GF-D8 (cell line): ENCODE measurements around the gene RASL11A.
"Not testable (repeated sequence)": the region's sequence is repeated elsewhere in the genome, so short reads cannot be mapped to it uniquely, and the experiment has no call there.

Source experiments
- DNase-seq: peaks from one replicate; lab custom pipeline; 2025; lab: John Stamatoyannopoulos, UW

The RASL11A gene

DNA sequence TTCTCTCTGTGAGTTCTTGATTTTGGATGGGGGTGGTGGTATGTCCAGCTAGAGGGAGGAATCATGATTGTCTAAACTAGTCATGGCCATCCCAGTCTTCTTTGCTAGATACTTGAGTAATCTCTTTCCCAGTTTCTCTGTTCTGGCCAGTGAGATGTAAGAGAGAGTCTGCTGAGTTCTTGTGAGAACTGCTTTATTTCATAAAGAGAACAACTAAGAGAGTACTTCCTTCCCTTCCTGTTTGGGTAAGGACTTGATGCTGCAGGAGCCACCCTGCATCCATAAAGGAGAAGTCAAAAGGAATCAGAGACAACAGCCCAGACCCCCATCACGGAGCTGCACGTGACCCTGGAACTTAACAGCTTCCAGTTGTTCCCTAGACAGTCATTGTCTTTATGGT lies 3.0 kb upstream of the RASL11A start:
- DNase-seq, result no peak

DNA sequence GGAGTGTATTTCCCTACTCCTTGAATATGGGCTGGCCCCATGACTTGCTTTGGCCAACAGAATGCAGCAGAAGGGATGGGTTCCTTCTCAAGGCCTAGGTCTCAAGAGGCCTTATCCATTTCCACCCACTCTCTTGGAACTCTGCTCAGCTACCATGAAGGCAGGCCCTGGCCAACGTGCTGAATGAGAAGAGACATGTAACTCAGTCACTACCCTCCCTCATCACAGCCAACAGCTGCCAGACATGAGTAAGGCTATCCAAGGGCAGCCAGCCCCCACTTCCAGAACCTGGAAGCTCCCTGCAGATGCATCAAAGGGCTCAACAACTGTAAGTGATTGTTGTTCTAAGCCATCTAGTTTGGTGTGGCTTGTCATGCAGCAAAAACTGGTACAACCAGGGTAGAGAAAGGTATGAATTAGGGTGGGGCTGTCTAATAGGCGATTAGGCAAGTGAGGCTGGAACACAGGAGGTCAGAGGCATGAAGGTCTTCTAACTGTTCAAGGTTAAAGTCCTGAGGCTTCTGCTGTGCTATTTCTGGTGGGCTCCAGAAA lies 1.4 kb upstream of the RASL11A start:
- no peak for DNase-seq

DNA sequence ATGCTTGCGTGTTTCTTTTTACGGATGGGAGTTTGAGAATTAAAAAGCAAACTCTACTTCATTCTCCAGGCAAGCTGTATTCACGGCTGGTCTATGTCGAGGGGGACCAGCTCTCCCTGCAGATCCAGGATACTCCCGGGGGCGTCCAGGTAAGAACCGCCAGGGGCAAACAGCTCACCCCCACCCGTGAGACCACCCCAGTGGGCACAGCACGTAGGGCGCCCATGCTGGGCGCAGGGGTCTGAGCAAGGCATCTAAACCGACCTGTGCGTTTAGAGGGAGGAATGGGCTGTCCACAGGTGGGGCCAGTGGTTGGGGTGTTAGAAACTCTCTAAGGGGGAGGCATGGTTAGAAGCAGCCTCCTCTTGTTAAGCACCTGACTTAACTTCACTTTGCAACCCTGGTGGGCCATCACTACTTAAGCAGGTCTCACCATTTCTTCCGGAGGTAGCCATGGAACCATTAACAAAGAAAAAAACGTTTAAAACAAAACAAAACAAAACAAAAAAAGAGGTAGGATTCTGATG lies 1.0 kb downstream of the RASL11A start:
- no peak for DNase-seq

DNA sequence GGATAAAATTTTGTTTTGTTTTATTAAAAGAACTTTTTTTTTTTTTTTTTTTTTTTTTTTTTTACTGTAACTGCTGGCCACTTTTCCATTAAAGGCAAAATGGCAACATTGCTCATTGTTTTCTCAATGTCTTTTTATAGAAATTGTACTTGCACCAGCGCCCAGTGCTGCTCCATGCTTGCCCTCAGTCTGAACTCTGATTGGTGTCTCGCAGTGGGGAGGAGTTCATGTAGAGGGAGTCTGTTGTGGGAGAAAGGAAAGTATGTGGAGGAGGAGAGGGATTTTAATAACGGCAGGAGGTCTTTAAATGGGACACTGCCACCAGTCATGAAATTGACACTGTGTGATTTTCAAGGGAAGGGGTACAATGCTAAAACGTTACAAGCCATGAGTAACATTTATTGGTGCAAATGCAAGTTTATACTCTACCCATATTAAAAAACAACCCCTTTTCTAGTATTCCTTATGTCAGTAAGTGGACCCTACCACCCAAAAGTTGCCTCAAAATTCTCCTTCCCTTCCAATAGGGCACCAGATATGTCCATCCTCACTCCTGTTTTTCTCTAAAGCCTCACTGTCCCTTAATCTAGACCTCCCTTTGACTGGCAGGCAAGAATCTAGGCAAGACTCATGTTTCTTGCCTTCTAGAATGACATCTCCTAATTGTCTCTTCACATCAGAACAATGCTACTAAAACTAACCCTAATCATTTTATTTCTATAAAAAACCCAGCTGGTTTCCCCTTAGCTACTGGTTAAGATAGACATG lies 3.2 kb downstream of the RASL11A start:
- no peak for DNase-seq

DNA sequence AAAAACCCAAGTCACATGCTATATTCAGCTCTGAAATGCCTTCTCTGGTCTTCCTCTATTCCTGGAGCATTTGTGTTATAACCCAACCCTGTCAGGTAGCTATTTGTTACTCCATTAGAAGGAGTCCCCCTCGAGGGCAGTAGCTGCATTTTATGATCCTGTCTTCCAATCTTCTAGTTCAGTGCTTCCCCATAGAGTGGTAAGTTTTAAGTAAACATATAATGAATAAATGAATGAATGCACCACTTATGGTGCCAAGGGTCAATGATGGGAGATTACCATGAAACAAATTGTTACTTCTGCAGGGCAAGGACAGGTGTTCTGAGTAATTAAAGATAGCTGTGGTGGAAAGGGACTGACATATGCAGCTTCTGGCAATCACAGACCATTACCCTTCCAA lies 4.0 kb downstream of the RASL11A start:
- no peak for DNase-seq

DNA sequence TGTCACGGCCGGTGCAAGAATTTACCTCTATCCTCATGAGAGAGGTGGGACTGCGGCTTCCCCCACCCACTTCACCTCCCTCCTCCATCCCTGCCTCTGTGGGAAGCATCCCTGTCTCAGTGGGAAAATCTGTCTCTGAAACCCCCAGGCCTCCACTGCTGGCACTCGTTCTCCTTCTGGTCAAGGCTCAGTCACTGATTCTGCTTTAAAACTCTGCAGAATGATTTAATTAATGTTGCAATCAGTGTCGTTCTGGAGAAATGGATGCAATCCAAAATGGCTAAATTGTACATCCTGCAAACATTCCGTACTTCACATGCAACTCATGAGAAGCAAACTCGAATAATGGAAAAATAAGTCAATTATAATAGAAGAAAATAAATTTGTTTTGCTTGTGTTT lies 5.6 kb downstream of the RASL11A start:
- DNase-seq, result no peak

DNA sequence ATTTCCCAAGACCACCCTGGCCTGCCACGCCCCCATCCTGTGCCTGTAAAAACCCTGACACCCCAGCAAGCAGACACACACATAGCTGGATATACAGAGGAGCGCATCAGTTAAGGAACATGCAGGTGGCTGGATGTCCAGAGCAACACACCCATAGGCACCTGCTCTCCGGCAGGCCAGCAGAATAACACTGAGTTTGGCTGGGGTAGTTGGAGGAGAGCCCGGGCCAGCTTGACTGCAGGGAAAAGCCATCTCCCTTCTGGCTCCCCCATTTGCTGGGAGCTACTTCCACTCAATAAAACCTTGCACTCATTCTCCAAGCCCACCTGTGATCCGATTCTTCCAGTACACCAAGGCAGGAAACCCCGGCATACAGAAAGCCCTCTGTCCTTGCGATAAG lies 8.9 kb downstream of the RASL11A start:
- no peak for DNase-seq

DNA sequence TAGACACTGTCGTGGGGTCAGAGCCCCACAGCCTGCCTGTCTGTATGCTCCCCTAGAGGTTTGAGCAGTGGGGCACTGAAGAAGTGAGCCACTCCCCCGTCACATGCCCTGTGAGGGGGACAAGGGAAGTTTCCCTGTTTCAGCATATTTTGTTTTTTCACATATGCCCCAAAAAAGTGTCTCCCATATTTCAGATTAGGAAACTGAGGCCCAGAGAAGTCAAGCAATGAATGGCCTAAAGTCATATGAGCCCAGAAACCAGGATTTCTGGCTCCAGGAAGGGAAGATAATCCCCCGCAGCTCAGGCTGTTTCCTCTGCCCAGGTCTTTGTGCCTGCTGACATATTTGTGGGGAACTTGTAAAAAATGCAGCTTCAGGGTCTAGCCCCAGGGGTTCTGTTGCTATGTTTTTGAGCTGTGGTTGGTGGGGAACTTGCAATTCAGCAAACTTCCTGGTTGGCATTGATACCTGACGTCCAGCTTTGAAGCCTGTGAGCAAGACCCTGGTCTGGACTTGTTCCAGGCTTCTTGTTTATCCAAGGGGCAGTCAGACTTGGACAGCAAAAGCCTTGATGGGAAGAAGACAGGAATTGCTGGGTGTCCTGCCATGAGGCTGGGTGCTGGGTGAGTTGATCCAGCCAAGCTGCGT lies 9.5 kb downstream of the RASL11A start:
- peak; percentile 20 for DNase-seq

DNA sequence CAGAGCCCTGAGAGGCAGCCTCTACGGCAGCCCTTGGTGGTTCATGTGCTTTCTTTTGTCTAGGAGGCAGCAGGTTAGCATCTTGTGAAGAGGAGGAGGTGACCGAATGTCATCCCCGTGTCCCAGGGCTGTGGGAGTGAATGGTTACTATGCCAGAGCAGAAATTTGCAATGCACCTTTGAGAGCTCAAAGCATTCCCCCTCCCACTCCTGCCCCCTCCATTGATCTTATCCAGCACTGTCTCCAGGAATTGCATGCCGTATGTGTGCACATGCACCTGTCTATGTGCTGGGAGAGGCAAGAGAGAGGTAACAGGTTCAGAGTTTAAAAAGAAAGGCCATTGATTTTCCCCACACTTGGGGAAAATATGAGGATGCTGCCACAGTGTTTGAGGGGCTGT lies 10.2 kb downstream of the RASL11A start:
- DNase-seq, result no peak

DNA sequence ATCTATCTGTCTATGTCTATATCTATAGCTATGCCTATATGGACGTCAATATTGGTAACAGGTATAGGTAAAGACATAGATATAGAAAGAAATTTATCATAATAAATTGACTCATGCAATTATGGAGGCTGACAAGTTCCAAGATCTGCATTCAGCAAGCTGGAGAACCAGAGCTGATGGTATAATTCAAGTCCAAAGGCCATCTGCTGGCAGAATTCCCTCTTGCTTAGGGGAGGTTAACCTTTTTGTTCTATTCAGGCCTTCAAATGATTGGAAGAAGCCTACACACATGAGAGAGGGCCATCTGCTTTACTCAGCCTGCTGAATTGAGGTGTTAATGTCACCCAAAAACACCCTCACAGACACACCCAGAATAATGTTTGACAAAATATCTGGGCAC lies 10.8 kb downstream of the RASL11A start:
- DNase-seq, result peak; percentile 29

DNA sequence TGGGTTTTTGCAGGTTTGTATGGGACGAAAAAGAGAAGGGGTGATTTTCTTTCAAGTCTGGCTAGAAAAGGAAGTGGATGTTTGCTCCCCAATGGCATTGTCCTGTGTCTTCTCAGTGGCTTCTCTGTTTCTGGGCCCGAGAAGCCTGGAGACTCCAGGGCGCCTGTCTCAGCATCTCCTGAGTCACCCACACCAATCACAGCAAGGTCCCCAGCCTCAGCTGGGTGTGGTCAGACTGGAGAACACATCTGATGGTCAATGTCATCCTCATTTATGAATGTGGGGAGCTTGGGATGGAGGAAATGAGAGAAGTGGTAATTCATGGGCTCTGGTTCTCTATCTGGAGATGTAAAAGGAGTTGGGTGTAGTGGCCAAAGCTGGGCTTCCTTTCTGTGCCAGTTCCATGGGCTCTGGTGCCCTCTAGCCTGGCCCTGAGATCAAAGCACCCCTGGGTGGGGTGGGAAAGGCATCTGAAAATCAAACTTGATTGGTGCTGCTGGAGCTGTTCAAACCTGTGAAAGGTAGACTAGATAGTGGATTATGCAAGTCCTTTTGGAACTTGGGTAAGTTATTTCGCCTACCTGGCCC lies 13.4 kb downstream of the RASL11A start:
- DNase-seq, result peak; percentile 15

DNA sequence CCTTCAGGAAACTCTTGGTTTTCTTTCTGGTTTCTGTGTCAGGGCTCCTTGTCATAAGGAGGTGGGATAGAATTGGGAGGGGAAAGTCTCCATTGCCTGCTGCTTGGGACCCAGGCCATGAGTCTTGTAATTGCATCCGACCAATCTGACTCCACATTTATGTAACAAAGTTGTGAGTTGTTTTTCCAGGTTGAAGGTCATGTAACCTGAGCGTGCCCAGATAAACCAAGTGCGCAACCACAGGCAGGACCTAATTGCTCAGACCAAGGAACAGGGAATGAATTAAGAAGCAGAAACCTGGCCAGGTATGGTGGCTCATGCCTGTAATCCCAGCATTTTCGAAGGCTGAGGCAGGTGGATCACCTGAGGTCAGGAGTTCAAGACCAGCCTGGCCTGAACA lies 17.8 kb downstream of the RASL11A start:
- DNase-seq, result no peak

DNA sequence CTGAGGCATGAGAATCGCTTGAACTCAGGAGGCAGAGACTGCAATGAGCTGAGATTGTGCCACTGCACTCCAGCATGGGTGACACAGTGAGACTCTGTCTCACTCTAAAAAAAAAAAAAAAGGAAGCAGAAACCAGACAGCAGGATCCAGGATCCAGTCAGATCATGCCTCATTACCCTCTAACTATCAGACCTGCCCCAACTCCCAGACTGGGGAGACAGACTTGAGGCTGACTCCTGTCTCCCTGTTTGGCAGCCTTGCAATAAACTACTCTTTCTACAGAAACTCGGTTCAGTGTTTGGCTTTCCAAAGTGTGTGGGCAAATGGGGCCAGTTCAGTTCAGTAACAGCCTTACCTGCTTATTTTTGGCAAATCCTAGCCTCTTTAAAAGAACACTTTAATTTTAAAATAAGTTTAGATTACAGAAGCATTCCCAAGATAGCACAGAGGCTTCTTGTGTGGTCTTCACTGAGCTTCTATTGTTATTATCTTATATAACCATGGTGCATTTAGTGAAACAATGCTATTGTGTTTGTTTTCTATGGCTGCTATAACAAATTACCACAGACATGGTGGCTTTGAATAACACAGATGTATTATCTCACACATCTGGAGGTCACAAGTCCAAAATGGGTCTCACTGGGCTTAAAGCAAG lies 18.5 kb downstream of the RASL11A start:
- no peak for DNase-seq

DNA sequence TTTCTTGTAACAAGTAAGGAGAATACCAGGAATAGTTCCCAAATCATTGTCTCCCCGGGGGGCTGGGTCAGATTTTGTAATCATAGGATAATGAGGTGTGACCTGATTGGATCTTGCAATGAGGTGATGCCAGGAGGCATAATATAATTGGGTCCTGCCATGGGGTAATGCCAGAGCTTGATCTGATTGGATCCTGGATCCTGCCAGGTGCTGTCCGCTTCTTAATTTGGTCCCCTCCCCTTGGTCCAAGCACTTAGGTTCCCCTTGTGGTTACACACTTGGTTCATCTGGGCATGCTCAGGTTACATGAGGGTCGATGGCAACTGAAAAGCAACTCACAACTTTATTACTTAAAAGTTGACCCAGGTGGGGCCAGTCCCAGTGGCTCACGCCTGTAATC lies 20.1 kb downstream of the RASL11A start:
- DNase-seq, result no peak

DNA sequence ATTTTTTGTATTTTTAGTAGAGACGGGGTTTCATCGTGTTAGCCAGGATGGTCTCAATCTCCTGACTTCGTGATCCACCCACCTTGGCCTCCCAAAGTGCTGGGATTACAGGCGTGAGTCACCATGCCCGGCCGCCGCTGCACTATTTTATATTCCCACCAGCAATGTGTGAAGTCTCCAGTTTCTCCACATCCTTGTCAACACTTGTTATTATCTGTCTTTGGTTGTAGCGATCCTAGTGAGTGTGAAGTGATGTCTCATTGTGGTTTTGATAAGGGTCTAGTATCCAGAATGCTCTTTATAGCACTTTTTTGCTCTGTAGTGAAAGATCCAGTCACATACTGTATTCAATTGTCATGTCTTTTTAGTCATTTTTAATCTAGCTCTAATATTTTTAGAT lies 21.3 kb downstream of the RASL11A start:
- DNase-seq, result not testable (repeated sequence)

DNA sequence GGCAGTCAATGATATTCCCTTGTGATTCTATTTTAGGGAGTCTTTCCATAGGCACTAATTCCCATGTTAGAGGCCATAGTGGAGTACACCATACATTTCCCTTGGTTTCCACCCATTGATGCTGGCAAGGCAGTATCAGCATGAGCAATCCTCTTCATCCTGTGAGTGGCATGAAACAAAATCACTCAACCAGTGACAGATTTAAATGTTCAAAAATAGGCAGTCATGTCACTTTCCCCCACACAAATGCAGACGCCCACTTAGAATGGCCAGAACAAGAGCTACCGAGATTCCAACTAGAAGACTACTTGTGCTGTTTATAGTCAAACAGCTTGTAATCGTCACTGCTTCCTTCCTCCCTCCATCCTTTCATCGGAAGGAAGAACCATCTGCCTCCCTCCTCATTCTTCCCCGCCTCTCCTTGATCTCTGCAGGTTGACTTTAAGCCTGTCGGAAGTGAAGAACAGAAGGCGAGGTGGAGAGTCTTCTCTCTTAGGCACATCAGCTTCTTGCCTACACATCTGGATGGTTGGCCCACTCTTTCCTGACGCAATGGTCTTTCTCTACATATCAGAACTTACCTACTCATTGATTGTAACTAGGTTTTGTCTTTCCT lies 22.6 kb downstream of the RASL11A start:
- DNase-seq, result no peak

DNA sequence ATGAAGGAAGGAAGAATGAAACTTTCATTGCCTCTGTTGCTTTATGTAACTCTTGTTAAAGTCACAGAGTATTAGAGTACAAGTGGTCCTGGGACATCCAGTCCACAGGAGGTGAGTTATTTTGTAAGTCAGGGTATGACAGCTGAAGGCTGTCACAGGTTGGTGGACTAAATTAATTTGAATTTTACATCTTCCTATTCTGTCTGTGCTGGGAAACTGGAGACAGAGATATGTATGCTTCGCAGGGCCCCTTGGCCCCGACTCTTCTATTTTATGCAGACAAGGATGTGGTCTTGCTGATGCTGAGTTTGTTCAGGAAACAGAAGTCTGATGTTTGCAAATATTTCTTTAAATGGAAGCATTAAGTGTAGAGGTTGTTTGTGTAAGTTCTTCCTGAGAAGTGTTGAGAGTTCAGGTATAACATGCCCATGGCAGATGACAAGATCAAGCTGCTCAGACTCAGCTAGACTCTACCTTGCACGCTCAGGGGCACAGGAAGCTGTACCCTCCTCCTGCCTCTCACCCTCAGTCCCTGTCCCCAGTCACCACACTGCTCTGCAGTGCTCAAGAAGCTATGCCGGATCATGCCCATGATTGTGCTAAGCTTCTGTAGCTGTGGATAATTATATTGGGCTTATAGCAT lies 23.4 kb downstream of the RASL11A start:
- DNase-seq, result no peak

DNA sequence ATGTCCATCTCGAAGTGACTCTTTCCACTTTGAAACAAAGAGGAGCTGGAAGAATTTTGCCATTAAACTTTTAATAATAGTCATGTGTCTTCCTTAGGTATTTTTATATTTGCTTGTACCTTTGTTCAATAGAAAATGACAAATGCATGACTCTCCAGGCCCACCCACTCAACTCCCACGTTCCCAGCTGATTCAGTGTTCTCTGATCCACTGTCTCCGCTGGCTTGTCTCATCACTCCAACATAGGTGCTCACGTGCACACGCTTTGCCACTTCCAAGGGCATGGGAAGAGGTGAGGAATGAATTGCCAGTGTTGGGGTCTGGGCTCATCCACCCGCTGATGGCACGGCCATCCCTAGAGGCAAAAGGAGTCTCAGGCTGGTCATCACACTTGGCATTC lies 24.5 kb downstream of the RASL11A start:
- no peak for DNase-seq

DNA sequence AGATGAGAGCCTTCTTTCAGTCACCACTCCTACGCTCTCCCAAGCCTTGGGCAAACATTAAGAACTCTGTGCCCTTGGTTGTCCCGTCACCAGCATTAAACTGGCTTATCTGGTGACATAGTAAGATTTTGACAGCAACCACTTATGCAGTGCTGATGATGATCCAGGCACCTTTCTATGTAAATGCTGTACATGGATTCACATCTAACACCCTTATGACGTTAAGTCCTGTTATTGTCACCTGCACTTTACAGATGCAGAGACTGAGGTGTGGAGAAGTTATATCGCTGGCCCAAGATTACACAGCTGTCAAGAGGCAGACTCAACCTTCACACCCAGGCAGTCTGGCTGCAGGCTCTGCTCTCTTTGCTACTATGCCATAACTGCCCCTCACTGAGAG lies 25.0 kb downstream of the RASL11A start:
- no peak for DNase-seq

DNA sequence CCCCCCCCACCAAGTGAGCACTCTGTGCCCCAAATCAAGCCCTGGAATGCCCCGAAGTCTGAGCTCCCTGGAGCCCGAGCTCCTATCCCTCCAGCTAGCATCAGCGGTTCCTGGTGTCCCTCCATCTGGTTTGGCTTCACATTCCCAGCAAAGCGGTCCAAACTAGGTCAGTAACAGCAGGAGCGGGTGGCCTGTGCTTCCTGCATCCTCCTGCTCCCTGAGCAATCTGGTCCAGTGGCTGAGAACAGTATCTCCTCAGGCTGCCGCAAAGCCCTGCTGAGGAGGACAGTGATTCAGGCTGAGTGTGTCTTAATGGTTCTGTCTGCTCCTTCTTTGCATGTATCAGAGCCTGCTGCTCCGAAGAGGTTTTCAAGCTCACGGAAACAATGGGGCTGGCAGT lies 25.9 kb downstream of the RASL11A start:
- no peak for DNase-seq

DNA sequence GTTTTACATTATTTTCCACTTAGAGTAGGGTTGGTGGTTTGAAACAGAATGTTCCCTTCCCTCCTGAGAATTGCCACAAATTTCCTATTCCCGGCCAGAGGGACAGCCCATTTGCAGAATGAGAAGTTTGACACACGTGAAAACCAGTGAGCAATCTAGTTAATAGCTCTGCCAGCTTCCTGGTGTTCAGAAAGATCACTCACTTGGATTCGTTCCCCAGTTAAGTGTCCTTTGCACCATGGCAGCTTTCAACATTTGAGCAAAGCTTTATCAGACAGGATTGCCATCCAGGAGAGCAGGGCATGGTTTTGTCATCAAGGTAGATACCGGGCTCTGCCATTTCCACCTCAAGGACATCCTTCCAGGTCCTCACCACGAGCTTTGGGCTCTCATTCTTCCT lies 28.2 kb downstream of the RASL11A start:
- no peak for DNase-seq
